ENCODE data around the gene ZFR2.

DNA sequence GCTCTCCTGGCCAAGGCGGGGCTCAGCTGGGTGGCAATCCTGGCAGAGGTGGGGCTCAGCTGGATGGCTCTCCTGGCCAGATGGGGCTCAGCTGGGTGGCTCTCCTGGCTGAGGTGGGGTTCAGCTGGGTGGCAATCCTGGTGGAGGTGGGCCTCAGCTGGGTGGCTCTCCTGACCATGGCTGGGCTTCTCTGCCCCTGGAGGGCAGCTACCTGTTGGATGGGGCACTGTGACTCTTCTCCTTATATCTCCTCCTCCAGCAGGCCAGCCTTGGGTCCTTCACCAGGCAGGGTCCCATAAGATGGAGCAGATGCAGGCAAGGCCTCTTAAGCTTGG lies 16.7 kb downstream of the ZFR2 start:
- TF ChIP-seq POLR2AphosphoS5 (IDR thresholded peaks at IDR 0.05; ENCODE audit: low read depth, low read length) (no peak), REST (IDR thresholded peaks at IDR 0.05; ENCODE audit: insufficient read depth in 1 of 2, low read depth in 2 of 2, low read length in 2 of 2) (no peak), TAF1 (IDR thresholded peaks at IDR 0.05; ENCODE audit: borderline replicate concordance, insufficient read depth, low read length) (no peak), FOXP2 (optimal IDR thresholded peaks at IDR 0.05; ENCODE audit: borderline replicate concordance, extremely low read depth, extremely low read length, insufficient read depth) (no peak)
